SK-N-SH treated with all-trans-retinoic acid at 6 μM for 48 hours (cell line): ENCODE results near the gene TEDC2.

ENCODE experiments used
- ATAC-seq: fragments of 200-7000 bp; cut with Tn5 transposase; 3 replicates; pipeline ENCODE4 v1.9.1; 2020; ENCODE audit warnings: mild to moderate bottlenecking, moderate library complexity
- ARNTL ChIP-seq: fragments of 450-650 bp; formaldehyde crosslinking; IDR thresholded peaks from 2 replicates; pipeline ENCODE4 v1.5.0; 2020; ENCODE audit warnings: low read depth, mild to moderate bottlenecking, moderate library complexity, borderline replicate concordance
- CREB5 ChIP-seq: fragments of 250-450 bp; sonication (Bioruptor Pico); IDR thresholded peaks from 2 replicates; pipeline ENCODE4 v1.5.1; 2020; ENCODE audit warnings: low read depth, mild to moderate bottlenecking, moderate library complexity
- CSDC2 ChIP-seq: fragments of 250-450 bp; sonication (Bioruptor Pico); IDR thresholded peaks from 2 replicates; pipeline ENCODE4 v1.5.0; 2020; ENCODE audit warnings: mild to moderate bottlenecking, moderate library complexity
- ESRRG ChIP-seq: fragments of 250-450 bp; sonication (Bioruptor Pico); IDR thresholded peaks from 2 replicates; pipeline ENCODE4 v1.6.1; 2021; ENCODE audit warnings: mild to moderate bottlenecking
- GLIS3 ChIP-seq: fragments of 250-450 bp; sonication (Bioruptor Pico); IDR thresholded peaks from 2 replicates; pipeline ENCODE4 v1.5.0; 2020; ENCODE audit warnings: mild to moderate bottlenecking, moderate library complexity
- ISL1 ChIP-seq: fragments of 250-450 bp; sonication (Bioruptor Pico); IDR thresholded peaks from 2 replicates; pipeline ENCODE4 v2.1.2; 2022; ENCODE audit warnings: mild to moderate bottlenecking, moderate library complexity
- POU6F1 ChIP-seq: fragments of 250-450 bp; sonication (Bioruptor Pico); IDR thresholded peaks from 2 replicates; pipeline ENCODE4 v1.8.0; 2021; ENCODE audit warnings: low read depth, mild to moderate bottlenecking, moderate library complexity, borderline replicate concordance
- PPARA ChIP-seq: fragments of 250-450 bp; sonication (Bioruptor Pico); IDR thresholded peaks from 2 replicates; pipeline ENCODE4 v1.5.0; 2020; ENCODE audit warnings: mild to moderate bottlenecking, borderline replicate concordance
- RARB ChIP-seq: fragments of 250-450 bp; sonication (Bioruptor Pico); IDR thresholded peaks from 2 replicates; pipeline ENCODE4 v1.8.0; 2021; ENCODE audit warnings: mild to moderate bottlenecking, moderate library complexity
- SNAI2 ChIP-seq: fragments of 250-450 bp; sonication (Bioruptor Pico); IDR thresholded peaks from 2 replicates; pipeline ENCODE4 v1.5.0; 2020; ENCODE audit warnings: mild to moderate bottlenecking, moderate library complexity
- TCF4 ChIP-seq: fragments of 250-450 bp; sonication (Bioruptor Pico); IDR thresholded peaks from 2 replicates; pipeline ENCODE4 v1.8.0; 2021; ENCODE audit warnings: mild to moderate bottlenecking, moderate library complexity, borderline replicate concordance
- TOX ChIP-seq: fragments of 250-450 bp; sonication (Bioruptor Pico); IDR thresholded peaks from 2 replicates; pipeline ENCODE4 v1.8.0; 2021; ENCODE audit warnings: mild to moderate bottlenecking, moderate library complexity, borderline replicate concordance
- ZC3H10 ChIP-seq: fragments of 250-450 bp; sonication (Bioruptor Pico); IDR thresholded peaks from 2 replicates; pipeline ENCODE4 v1.5.1; 2021; ENCODE audit warnings: mild to moderate bottlenecking, moderate library complexity
- ZFP3 ChIP-seq: fragments of 250-450 bp; sonication (Bioruptor Pico); IDR thresholded peaks from 2 replicates; pipeline ENCODE4 v1.5.0; 2020; ENCODE audit warnings: mild to moderate bottlenecking, moderate library complexity
- ZFP30 ChIP-seq: fragments of 450-650 bp; formaldehyde crosslinking; IDR thresholded peaks from 2 replicates; pipeline ENCODE4 v1.5.0; 2022; ENCODE audit warnings: mild to moderate bottlenecking, moderate library complexity
- ZNF565 ChIP-seq: fragments of 450-650 bp; formaldehyde crosslinking; conservative IDR thresholded peaks from 2 replicates; pipeline ENCODE4 v1.5.0; 2020; ENCODE audit warnings: low read depth, mild to moderate bottlenecking, moderate library complexity
- ZNF70 ChIP-seq: fragments of 450-650 bp; formaldehyde crosslinking; IDR thresholded peaks from 2 replicates; pipeline ENCODE4 v1.5.0; 2020; ENCODE audit warnings: mild to moderate bottlenecking, moderate library complexity
- ZNF8 ChIP-seq: fragments of 450-650 bp; formaldehyde crosslinking; IDR thresholded peaks from 2 replicates; pipeline ENCODE4 v1.5.0; 2020; ENCODE audit warnings: mild to moderate bottlenecking, moderate library complexity
- TF ChIP-seq, protein P1 (sequence below): fragments of 250-450 bp; sonication (Bioruptor Pico); IDR thresholded peaks from 2 replicates; pipeline ENCODE4 v1.5.0; 2020; ENCODE audit warnings: mild to moderate bottlenecking, moderate library complexity
- TF ChIP-seq, protein P2 (sequence below): fragments of 250-450 bp; sonication (Bioruptor Pico); IDR thresholded peaks from 2 replicates; pipeline ENCODE4 v1.8.0; 2020; ENCODE audit warnings: mild to moderate bottlenecking, moderate library complexity, borderline replicate concordance

The TEDC2 gene

DNA sequence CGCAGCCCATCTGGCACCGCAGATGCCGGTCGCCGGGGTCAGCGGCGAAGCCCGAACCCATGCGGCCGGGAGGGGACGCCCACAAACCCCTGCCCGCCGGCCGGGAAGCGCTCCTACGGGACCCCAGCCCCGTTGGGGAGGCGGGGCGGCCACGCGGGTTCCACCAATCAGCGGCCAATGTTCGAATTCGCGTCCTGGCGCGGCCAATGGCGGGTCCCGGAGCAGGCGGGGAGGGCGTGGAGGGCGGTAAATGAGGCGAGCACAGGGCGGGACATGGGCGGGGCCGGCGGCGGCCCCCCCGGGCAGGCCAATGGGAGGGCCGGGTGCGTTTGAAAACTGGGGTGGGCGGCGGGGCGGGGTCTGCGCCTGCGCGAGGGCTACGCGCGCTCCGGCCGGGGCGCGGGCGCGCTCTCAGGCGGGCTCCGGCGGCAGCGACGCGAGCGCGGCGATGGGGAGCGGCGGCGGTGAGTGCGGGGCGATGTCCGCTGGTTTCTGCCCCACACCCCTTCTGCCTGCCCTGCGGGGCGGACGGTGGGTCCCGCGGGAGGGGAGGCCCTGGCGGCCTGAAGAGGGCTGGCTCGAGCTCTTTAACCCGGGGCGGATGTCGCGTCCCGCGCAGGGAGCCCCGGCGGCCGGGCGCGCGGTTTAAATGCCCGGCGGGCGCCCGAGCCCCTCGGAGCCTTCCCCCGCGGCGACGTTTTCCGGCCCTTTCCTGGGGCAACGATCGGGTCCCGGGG lies 30.7 kb upstream of the TEDC2 start, which contains the start of gene CCNF:
Gene CCNF, plus strand, starts transcription at position 414 of the 737 bp plus-strand sequence. Its CDS starts 35 bp downstream, at position 449.
- ATAC-seq: peak; percentile 93
- TF ChIP-seq ZNF565 (CRISPR knock-in tag) (no peak), TCF4 (no peak), ZFP3 (CRISPR knock-in tag) (peak; percentile 49; the same call in 1 of the 2 replicates)
- TF ChIP-seq, all 23 proteins: peak for 1

DNA sequence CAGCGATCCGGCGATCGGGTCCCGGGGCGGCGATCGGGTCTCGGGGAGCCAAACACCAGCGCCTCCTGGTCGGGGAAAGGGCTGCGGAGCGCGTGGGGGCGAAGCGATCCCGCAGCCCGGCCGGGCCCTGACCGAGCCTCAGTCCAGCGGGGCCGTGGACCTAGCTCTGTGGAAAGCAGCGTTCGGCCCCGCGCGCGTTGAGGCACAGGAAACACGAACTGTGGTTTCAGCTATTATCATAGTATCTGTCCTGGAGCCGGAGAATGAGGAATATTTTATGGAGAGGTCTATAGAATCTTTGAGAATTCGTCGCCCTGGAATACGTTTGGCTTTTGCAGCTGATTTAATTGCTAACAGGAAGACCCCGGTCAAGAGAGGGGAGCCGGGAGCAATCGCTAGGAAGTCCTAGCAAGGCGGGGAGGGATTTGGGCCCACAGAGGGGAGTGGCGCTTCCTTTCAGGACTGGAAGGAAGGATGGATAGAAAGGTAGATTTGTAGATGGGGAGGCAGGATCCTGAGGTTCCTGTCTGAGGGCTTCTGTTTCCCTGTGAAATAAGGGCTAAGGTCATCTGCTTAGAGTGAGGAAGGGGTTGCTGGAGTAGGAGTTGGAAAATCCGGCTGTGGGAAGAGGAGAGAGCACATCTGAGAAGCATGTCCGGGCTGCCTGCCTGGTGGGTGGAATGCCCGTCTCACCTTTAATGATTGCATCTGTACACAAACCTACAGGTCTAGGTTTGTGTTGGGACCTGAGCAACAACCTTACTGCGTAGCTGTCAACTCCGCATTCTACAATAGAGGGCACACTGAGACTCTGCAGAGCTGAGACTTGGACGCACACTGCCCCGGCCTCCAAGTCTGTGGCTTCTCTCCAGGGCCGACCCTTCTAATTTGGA lies 29.9 kb upstream of the TEDC2 start:
- peak; percentile 48 for ATAC-seq
- TF ChIP-seq ZFP3 (CRISPR knock-in tag) (no peak), ZNF8 (no peak), POU6F1 (CRISPR knock-in tag) (no peak), ZC3H10 (CRISPR knock-in tag) (no peak), ARNTL (CRISPR knock-in tag) (no peak), SNAI2 (no peak), ESRRG (no peak), TCF4 (no peak), TOX (CRISPR knock-in tag) (no peak), GLIS3 (CRISPR knock-in tag) (no peak), ISL1 (CRISPR knock-in tag) (no peak), ZNF70 (CRISPR knock-in tag) (no peak), CREB5 (CRISPR knock-in tag) (no peak), RARB (CRISPR knock-in tag) (no peak)
- TF ChIP-seq, protein P1, sequence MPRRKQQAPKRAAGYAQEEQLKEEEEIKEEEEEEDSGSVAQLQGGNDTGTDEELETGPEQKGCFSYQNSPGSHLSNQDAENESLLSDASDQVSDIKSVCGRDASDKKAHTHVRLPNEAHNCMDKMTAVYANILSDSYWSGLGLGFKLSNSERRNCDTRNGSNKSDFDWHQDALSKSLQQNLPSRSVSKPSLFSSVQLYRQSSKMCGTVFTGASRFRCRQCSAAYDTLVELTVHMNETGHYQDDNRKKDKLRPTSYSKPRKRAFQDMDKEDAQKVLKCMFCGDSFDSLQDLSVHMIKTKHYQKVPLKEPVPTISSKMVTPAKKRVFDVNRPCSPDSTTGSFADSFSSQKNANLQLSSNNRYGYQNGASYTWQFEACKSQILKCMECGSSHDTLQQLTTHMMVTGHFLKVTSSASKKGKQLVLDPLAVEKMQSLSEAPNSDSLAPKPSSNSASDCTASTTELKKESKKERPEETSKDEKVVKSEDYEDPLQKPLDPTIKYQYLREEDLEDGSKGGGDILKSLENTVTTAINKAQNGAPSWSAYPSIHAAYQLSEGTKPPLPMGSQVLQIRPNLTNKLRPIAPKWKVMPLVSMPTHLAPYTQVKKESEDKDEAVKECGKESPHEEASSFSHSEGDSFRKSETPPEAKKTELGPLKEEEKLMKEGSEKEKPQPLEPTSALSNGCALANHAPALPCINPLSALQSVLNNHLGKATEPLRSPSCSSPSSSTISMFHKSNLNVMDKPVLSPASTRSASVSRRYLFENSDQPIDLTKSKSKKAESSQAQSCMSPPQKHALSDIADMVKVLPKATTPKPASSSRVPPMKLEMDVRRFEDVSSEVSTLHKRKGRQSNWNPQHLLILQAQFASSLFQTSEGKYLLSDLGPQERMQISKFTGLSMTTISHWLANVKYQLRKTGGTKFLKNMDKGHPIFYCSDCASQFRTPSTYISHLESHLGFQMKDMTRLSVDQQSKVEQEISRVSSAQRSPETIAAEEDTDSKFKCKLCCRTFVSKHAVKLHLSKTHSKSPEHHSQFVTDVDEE (CRISPR knock-in tag): no peak
- TF ChIP-seq, protein P2, sequence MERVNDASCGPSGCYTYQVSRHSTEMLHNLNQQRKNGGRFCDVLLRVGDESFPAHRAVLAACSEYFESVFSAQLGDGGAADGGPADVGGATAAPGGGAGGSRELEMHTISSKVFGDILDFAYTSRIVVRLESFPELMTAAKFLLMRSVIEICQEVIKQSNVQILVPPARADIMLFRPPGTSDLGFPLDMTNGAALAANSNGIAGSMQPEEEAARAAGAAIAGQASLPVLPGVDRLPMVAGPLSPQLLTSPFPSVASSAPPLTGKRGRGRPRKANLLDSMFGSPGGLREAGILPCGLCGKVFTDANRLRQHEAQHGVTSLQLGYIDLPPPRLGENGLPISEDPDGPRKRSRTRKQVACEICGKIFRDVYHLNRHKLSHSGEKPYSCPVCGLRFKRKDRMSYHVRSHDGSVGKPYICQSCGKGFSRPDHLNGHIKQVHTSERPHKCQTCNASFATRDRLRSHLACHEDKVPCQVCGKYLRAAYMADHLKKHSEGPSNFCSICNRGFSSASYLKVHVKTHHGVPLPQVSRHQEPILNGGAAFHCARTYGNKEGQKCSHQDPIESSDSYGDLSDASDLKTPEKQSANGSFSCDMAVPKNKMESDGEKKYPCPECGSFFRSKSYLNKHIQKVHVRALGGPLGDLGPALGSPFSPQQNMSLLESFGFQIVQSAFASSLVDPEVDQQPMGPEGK (CRISPR knock-in tag): no peak

GRCh38 chr16:2432286-2432685 lies 27.6 kb upstream of the TEDC2 start:
- no peak for ATAC-seq
- TF ChIP-seq CSDC2 (no peak), PPARA (CRISPR knock-in tag) (no peak), SNAI2 (no peak), POU6F1 (CRISPR knock-in tag) (no peak), TOX (CRISPR knock-in tag) (no peak), ZFP3 (CRISPR knock-in tag) (no peak), ZFP30 (CRISPR knock-in tag) (no peak), ARNTL (CRISPR knock-in tag) (no peak)
- TF ChIP-seq, protein P1 (CRISPR knock-in tag): no peak
- TF ChIP-seq, protein P2 (CRISPR knock-in tag): no peak
